HCT116 (cell line): ENCODE results near the gene RBM33. TPM values are rescaled to one million over a fixed set of nuclear protein-coding genes. Genes with fewer than 3 reads are reported as not detected.

Experiments
- ATAC-seq: fragments of 200-7000 bp; cut with Tn5 transposase; 2 replicates; pipeline ENCODE4 v1.9.1; 2020; ENCODE audit warnings: mild to moderate bottlenecking, moderate library complexity
- BruUV-seq: library from RNA; stranded (reverse); fragments of 400-500 nt; replicated peaks from 2 replicates; lab custom pipeline; 2021; lab: Mats Ljungman, UMichigan
- CTCF ChIA-PET: fragments of 300-600 bp; sonication (Branson Sonifier 250); formaldehyde crosslinking; loops from one replicate; lab custom pipeline; 2021; ENCODE audit warnings: antibody characterized with exemption; lab: Charles Lee
- POLR2A ChIA-PET: fragments of 300-600, 350-600 bp; sonication (Branson Sonifier 250); formaldehyde crosslinking; loops from one replicate; lab custom pipeline; 2021; ENCODE audit warnings: antibody characterized with exemption; lab: Charles Lee
- RAD21 ChIA-PET, 2 experiments: fragments of 300-600 bp; sonication (Branson Sonifier 250); formaldehyde crosslinking; loops; one replicate each; lab custom pipeline; 2023; ENCODE audit warnings: low total read pairs in 2 of 2; ENCODE audit not compliant: uncharacterized antibody in 2 of 2, unreplicated experiment in 2 of 2, low non-redundant PET in 1 of 2; lab: Charles Lee
- DNase-seq: peaks from one replicate; pipeline ENCODE4 v3.0.0-alpha.2; 2010; ENCODE audit warnings: low read depth, low spot score
- H2AFZ ChIP-seq: fragments of 200-600 bp; shearing (Covaris generic), sonication (generic); 2 replicates; pipeline ENCODE4 v1.6.1; 2017; ENCODE audit warnings: low read depth, mixed run types, mixed read lengths, antibody characterized with exemption, low read length; ENCODE audit not compliant: poor library complexity, severe bottlenecking
- H3K27ac ChIP-seq: 2 replicates; pipeline ENCODE4 v1.5.1; 2012; ENCODE audit warnings: low read depth, low read length
- H3K27me3 ChIP-seq: fragments of 200-600 bp; sonication (generic); 2 replicates; pipeline ENCODE4 v1.6.1; 2016; ENCODE audit warnings: mixed run types, low read length, mixed read lengths; ENCODE audit not compliant: insufficient read depth
- H3K36me3 ChIP-seq, 2 experiments: fragments of 200-500 bp in 1 of 2; fragments of 200-600 bp in 1 of 2; sonication (Bioruptor generic) in 1 of 2; sonication (generic) in 1 of 2; 2 replicates each; pipeline versions ENCODE4 v1.5.1 to v1.6.1; 2014 to 2016; ENCODE audit warnings: low read length in 2 of 2, inconsistent platforms in 1 of 2, mixed read lengths in 1 of 2, mixed run types in 1 of 2; ENCODE audit not compliant: insufficient read depth in 2 of 2, control insufficient read depth in 1 of 2
- H3K4me1 ChIP-seq, 2 experiments: fragments of 200-600 bp in 1 of 2; sonication (generic) in 1 of 2; 2 replicates each; pipeline versions ENCODE4 v1.5.1 to v1.6.1; 2012 to 2017; ENCODE audit warnings: low read length in 2 of 2, inconsistent platforms in 1 of 2, mild to moderate bottlenecking in 1 of 2, mixed read lengths in 1 of 2, mixed run types in 1 of 2, moderate library complexity in 1 of 2; ENCODE audit not compliant: insufficient read depth in 2 of 2, control insufficient read depth in 1 of 2
- H3K4me2 ChIP-seq: fragments of 200-600 bp; sonication (generic); 2 replicates; pipeline ENCODE4 v1.6.1; 2017; ENCODE audit warnings: mixed run types, low read length, mixed read lengths
- H3K4me3 ChIP-seq, 2 experiments: fragments of 200-600 bp in 1 of 2; sonication (generic) in 1 of 2; replicated peaks in 1 of 2; 2 replicates each; pipeline ENCODE4 v1.5.1; 2011 to 2016; ENCODE audit warnings: low read length in 2 of 2, control low read depth in 1 of 2, low read depth in 1 of 2, mild to moderate bottlenecking in 1 of 2, mixed read lengths in 1 of 2, mixed run types in 1 of 2
- H3K79me2 ChIP-seq: fragments of 200-600 bp; sonication (generic); 2 replicates; pipeline ENCODE4 v1.6.1; 2017; ENCODE audit warnings: mild to moderate bottlenecking, mixed run types, low read length, moderate library complexity, mixed read lengths; ENCODE audit not compliant: insufficient read depth
- H3K9ac ChIP-seq: fragments of 200-600 bp; sonication (generic); 2 replicates; pipeline ENCODE4 v1.6.1; 2016; ENCODE audit warnings: low read length, mixed read lengths
- H3K9me2 ChIP-seq: fragments of 200-600 bp; sonication (generic), shearing (Covaris generic); 2 replicates; pipeline ENCODE4 v1.6.1; 2017; ENCODE audit warnings: mixed run types, mild to moderate bottlenecking, moderate library complexity; ENCODE audit not compliant: insufficient read depth
- H3K9me3 ChIP-seq, 2 experiments: fragments of 200-500 bp in 1 of 2; fragments of 200-600 bp in 1 of 2; sonication (Bioruptor generic) in 1 of 2; sonication (generic) in 1 of 2; 2 replicates each; pipeline ENCODE4 v1.6.1; 2014 to 2017; ENCODE audit warnings: low read length in 2 of 2, mixed read lengths in 2 of 2, inconsistent platforms in 1 of 2, low read depth in 1 of 2, mild to moderate bottlenecking in 1 of 2, mixed run types in 1 of 2, moderate library complexity in 1 of 2; ENCODE audit not compliant: control insufficient read depth in 1 of 2, insufficient read depth in 1 of 2
- H4K20me1 ChIP-seq: fragments of 200-600 bp; sonication (generic), shearing (Covaris generic); 2 replicates; pipeline ENCODE4 v1.6.1; 2017; ENCODE audit warnings: mixed run types, mild to moderate bottlenecking, moderate library complexity; ENCODE audit not compliant: insufficient read depth
- ATF3 ChIP-seq: IDR thresholded peaks from 2 replicates; pipeline ENCODE4 v1.6.1; 2012
- CBX3 ChIP-seq: IDR thresholded peaks from 2 replicates; pipeline ENCODE4 v1.6.1; 2012; ENCODE audit warnings: low read depth
- CEBPB ChIP-seq: IDR thresholded peaks from 2 replicates; pipeline ENCODE4 v1.6.1; 2012; ENCODE audit warnings: low read depth
- CTCF ChIP-seq, 3 experiments: fragments of 200-600 bp in 1 of 3; sonication (generic) in 1 of 3; IDR thresholded peaks in 2 of 3; conservative IDR thresholded peaks in 1 of 3; 2 replicates each; pipeline ENCODE4 v1.5.1; 2012 to 2017; ENCODE audit warnings: low read depth in 2 of 3, low read length in 2 of 3, antibody characterized with exemption in 1 of 3, borderline replicate concordance in 1 of 3, control low read depth in 1 of 3, mild to moderate bottlenecking in 1 of 3, mixed read lengths in 1 of 3, mixed run types in 1 of 3, moderate library complexity in 1 of 3; ENCODE audit not compliant: insufficient read depth in 1 of 3
- EGR1 ChIP-seq: IDR thresholded peaks from 2 replicates; pipeline ENCODE4 v1.6.1; 2012; ENCODE audit warnings: low read depth
- EZH2phosphoT487 ChIP-seq: fragments of 200-600 bp; IDR thresholded peaks from 2 replicates; pipeline ENCODE4 v1.6.1; 2018; ENCODE audit warnings: antibody characterized with exemption, borderline replicate concordance
- FOSL1 ChIP-seq: IDR thresholded peaks from 2 replicates; pipeline ENCODE4 v1.6.1; 2012; ENCODE audit warnings: low read depth
- MAX ChIP-seq: IDR thresholded peaks from 2 replicates; pipeline ENCODE4 v1.6.1; 2012
- POLR2A ChIP-seq: IDR thresholded peaks from 2 replicates; pipeline ENCODE4 v1.7.0; 2011; ENCODE audit warnings: borderline replicate concordance; ENCODE audit not compliant: insufficient read depth, insufficient read length; ENCODE audit errors: extremely low read depth
- RAD21 ChIP-seq: IDR thresholded peaks from 2 replicates; pipeline ENCODE4 v1.6.1; 2012; ENCODE audit warnings: low read depth, mild to moderate bottlenecking
- REST ChIP-seq: IDR thresholded peaks from 2 replicates; pipeline ENCODE4 v1.6.1; 2012; ENCODE audit warnings: low read depth
- SIN3A ChIP-seq: IDR thresholded peaks from 2 replicates; pipeline ENCODE4 v1.6.1; 2012; ENCODE audit warnings: low read depth
- SP1 ChIP-seq: IDR thresholded peaks from 2 replicates; pipeline ENCODE4 v1.6.1; 2012; ENCODE audit warnings: low read depth
- YY1 ChIP-seq: IDR thresholded peaks from 2 replicates; pipeline ENCODE4 v1.6.1; 2011; ENCODE audit warnings: low read length, low read depth, moderate library complexity, mild to moderate bottlenecking; ENCODE audit not compliant: insufficient replicate concordance; ENCODE audit errors: extremely low read depth
- ZBTB33 ChIP-seq: IDR thresholded peaks from 2 replicates; pipeline ENCODE4 v1.6.1; 2011; ENCODE audit warnings: mild to moderate bottlenecking, low read length, moderate library complexity; ENCODE audit not compliant: insufficient replicate concordance; ENCODE audit errors: extremely low read depth
- ZNF274 ChIP-seq: fragments of 200-500 bp; sonication (Bioruptor generic); IDR thresholded peaks from 2 replicates; pipeline ENCODE4 v1.6.1; 2014; ENCODE audit warnings: mild to moderate bottlenecking, low read depth, low read length, inconsistent platforms
- intact Hi-C: fragments of 100-400 bp; cut with micrococcal nuclease; formaldehyde crosslinking; loops from 2 replicates; pipeline ENCODE4 v1.10.0; 2022
- total RNA-seq: library from RNA; stranded (reverse); gene quantifications from one replicate; pipeline ENCODE4 v1.2.1, GENCODE V29; 2021; ENCODE audit not compliant: unreplicated experiment

The RBM33 gene
- total RNA-seq, 1 experiment from 2014 or later, result 64.3 TPM

GRCh38 chr7:155741082-155741481, 96.6 kb downstream of the RBM33 start:
- no TSS peak for BruUV-seq
- CTCF ChIA-PET, result no interaction called here
- peaks cover 27 to 42% of the 10 kb centered on the region in 2 experiments; a peak in 3 of 4 replicates for H3K36me3 ChIP-seq

More at GRCh38 chr7:155741082-155741481, 96.6 kb downstream of the RBM33 start:
- Histone ChIP-seq H3K9me2 (no peaks in the 10 kb centered on the region), H3K4me1 (no peaks in the 10 kb centered on the region), H3K9me3 (no peaks in the 10 kb centered on the region), H3K27ac (no peak overlapping the region), H4K20me1 (no peaks in the 10 kb centered on the region), H2AFZ (no peak overlapping the region), H3K27me3 (no peaks in the 10 kb centered on the region), H3K4me3 (no peak overlapping the region), H3K9ac (no peak overlapping the region), H3K79me2 (peaks cover 5% of the 10 kb centered on the region; the same call in 1 of the 2 replicates), H3K4me2 (no peak overlapping the region)
- ATAC-seq (no peak), DNase-seq (no peak)
- RAD21 ChIA-PET, result no interaction called here
- intact Hi-C loops, result no loop called here
- no peak for TF ChIP-seq ZNF274
- no peak for TF ChIP-seq CTCF (IDR thresholded peaks at IDR 0.05 in 2 of 3, conservative IDR thresholded peaks at IDR 0.05 in 1 of 3; ENCODE audit: borderline replicate concordance in 1 of 3, insufficient read depth in 1 of 3, low read depth in 2 of 3, low read length in 2 of 3)
- TF ChIP-seq MAX, result no peak
- TF ChIP-seq EGR1, result no peak
- TF ChIP-seq ZBTB33, result no peak
- no peak for TF ChIP-seq REST
- no peak for TF ChIP-seq SP1
- TF ChIP-seq EZH2phosphoT487, result no peak
- TF ChIP-seq CBX3, result no peak
- TF ChIP-seq CEBPB, result no peak
- TF ChIP-seq RAD21, result no peak
- TF ChIP-seq YY1, result no peak
- no peak for TF ChIP-seq SIN3A
- TF ChIP-seq POLR2A, result no peak
- TF ChIP-seq FOSL1, result no peak
- TF ChIP-seq ATF3, result no peak
- POLR2A ChIA-PET, result no interaction called here
